Measurements from ENCODE around the gene ZCCHC12.
A peak's percentile ranks its signal among the peaks of the same experiment; 100 is the strongest.
"Not testable (repeated sequence)": the region's sequence is repeated elsewhere in the genome, so short reads cannot be mapped to it uniquely, and the experiment has no call there.

ZCCHC12 gene

DNA sequence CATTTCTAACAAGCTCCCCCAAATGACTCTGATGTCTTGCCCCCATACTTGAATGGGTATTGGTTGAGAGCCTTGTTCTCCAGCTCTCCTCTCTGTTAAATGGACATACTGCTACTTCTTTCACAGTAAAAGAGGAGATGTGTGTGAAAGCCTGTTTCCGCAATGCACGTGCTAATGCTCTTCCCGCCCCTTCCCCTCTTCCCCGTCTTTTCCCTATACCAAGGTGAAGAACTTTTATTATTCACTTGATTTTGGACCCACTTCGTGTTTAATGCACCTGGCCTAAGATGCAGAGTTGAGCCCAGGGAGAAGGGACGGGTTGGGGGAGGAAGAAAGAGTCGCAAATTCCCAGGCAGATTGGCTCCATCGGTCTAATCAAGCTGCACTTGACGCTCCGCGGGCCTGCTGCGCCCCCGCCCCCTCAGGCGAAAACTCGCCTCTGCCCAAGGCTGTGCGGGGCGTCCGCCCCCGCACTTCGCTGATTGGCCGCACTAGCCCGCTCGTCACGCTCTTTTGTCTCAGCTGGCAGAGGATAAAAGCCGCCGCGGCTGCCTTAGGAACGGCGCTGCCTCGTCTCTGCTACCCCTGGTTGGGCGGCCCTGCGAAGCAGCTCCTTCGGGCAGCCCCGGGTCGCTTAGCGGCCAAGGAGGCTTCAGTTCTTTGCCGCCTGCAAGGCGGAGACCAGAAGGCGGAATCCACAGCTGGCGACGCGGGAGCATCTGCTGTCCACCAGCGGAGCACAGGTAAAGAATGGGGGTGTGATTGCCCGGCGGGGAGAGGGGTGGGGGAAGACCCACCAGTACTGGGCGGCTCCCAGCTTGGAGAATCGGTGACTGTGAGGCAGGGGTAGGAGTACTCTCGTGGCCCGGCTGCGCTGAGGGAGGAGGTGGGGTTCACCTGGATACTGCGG lies at the start of gene ZCCHC12:
Gene ZCCHC12, plus strand, starts transcription at position 562 of the 910 bp plus-strand sequence. CDS start 1,421 bp downstream, outside the sequence.
- TF ChIP-seq GATA1 (IDR thresholded peaks at IDR 0.05; ENCODE audit: low read depth, low read length) (no peak), POLR2A (IDR thresholded peaks at IDR 0.05; ENCODE audit: low read length) (no peak)
- DNase-seq = peak; percentile 11 to 23

DNA sequence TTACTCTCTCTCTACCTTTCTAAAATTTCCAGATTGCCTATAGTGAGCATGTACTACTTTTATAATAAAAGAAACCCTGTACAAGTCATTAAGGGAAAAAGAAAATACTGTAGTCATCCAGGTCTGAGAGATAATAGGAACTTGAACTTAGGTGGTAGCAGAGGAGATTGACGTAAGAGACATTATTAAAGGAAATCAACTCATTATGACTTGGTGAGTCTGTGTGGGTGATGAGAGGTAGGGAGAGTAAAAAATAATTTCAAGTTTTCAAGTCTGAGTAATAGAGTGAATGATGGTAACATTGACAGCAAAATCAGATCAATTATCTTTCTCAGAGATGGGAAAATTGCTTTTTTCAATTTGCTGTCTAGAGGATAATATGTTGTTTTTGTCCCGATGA lies 44.0 kb upstream of the ZCCHC12 start:
- no peak for TF ChIP-seq POLR2A (IDR thresholded peaks at IDR 0.05; ENCODE audit: low read length)
- no peak for TF ChIP-seq GATA1 (IDR thresholded peaks at IDR 0.05; ENCODE audit: low read depth, low read length)
- no peak for DNase-seq

DNA sequence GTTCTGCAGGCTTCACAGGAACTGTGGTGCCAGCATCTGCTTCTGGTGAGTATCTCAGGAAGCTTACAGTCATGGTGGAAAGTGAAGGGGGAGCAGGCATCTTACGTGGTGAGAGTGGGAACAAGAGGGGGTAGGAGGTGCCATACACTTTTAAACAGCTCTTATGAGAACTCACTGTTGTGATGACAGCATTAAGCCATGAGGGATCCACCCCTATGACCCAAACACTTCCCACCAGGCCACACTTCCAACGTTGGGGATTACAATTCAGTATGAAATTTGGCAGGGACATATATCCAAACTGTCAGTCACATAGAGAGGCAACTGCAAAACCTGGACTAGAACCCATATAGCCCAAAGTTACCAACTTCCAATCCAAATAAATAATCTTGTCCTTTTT lies 43.1 kb upstream of the ZCCHC12 start:
- no peak for DNase-seq
- TF ChIP-seq POLR2A (IDR thresholded peaks at IDR 0.05; ENCODE audit: low read length) (no peak), GATA1 (IDR thresholded peaks at IDR 0.05; ENCODE audit: low read depth, low read length) (no peak)

DNA sequence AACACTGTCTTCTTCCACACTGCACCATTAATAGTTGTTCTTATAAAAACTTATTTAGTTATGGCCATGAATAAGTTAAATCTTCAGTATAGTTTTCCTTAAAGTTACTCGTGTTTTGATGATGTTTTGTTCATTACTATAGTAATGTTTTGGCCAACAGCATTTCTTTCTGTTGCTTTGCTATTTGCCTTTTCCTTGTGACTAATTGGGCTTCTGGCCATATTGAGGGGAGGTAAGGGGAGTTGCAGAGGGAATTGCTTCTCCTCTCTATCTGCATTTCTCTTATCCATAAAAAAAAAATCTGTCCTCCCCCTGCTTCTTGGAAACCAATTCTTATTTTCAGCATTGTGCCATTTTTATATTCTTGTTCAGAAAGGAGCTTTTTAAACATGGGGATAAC lies 42.7 kb upstream of the ZCCHC12 start:
- TF ChIP-seq POLR2A (IDR thresholded peaks at IDR 0.05; ENCODE audit: low read length) = no peak

DNA sequence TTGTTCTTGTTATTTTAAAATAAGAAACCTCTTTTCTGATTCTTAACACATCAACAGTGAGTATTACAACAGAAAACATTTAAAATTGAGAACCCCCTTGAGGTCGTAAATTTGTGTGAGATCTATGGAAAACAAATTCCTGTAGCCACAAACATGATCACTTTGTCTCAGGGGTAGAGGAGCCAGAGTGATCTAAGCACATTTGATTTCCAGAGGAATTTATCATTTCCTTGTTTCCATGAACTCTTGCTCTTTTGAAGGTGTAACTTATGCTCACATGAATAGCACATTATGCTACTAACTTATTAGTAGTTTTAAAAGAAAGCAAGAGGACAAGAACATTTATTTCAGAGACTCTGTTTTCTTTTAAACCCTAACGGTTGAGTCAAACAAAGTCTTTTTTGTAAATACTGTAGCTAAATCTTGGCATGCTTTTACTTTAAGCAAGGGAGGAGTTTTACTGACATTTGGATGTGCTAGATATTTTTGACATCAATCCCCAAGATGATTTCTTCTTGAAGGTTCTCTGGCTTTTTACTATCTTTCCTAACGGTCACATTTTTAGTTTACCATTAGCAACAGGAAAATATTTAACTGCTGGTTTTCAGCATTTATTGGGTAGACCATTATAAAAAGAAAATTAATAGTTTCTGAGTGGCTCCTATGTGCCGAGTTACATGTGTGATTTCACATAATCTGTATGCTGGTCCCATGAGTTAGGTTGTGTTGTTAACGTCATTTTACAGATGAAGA lies 27.9 kb upstream of the ZCCHC12 start:
- DNase-seq = no peak
- no peak for TF ChIP-seq GATA1 (IDR thresholded peaks at IDR 0.05; ENCODE audit: low read depth, low read length)
- no peak for TF ChIP-seq POLR2A (IDR thresholded peaks at IDR 0.05; ENCODE audit: low read length)

More for the DNA sequence above, 42.7 kb upstream of the ZCCHC12 start:
- DNase-seq = no peak

DNA sequence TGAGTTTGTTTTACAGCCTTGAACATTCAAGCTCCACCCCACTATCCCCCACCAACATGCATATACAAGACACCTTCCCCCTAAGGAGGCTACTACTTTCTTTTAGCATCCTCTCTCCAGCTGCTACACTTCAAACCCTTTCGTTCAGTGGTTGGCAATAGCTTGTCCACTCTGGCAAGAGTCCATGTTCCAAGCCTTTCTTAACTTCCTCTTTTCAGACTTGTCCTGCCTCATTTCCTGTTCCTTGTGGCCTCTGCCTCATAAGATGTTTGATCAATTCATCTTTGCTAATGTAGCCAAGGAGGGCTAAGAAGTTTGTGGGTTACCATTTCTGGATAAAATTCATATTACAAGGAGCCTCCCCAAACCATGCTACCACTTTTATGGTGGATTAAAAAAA lies 20.8 kb upstream of the ZCCHC12 start:
- DNase-seq = no peak
- TF ChIP-seq POLR2A (IDR thresholded peaks at IDR 0.05; ENCODE audit: low read length) (no peak), GATA1 (IDR thresholded peaks at IDR 0.05; ENCODE audit: low read depth, low read length) (no peak)

DNA sequence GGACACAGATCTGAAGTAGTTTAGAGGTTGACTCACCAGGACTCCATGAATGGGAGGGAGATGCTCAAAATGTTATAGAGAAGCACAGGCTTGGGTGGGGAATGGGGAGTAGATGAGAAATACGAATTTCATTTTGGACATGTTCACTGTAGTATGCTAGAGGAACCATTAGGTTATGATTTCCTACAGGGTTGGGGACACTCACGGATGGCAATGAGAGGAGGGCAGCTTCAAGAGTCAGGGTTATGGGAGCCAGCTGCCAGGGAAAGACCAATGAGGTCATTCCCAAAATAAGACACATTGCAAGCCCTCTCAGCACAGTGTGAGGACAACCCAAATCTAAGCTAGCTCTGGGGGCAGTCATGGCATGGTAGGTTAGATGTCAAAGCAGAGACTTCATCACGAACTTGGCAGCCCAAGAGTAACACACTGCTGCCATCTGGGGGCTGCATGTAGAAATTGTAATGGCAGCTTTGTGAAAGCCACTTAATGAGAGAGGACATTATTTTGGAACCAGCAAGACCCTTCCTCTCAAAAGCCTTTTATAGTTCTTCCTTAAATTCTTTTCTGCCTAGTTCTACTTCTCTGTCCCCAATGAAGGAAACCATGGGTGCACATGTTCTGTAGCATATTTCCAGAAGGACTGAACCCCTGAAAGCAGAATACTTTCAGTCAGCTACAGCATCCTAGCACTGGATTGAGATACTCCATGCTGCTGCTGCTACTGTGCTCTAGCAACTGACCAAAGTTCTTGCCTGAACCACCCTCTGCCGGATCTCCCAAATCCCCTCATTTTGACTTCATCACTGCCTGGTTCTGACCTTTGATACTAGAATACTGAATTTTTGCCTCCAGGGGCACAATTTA lies 16.2 kb upstream of the ZCCHC12 start:
- no peak for TF ChIP-seq POLR2A (IDR thresholded peaks at IDR 0.05; ENCODE audit: low read length)
- TF ChIP-seq GATA1 (IDR thresholded peaks at IDR 0.05; ENCODE audit: low read depth, low read length) = no peak
- DNase-seq = peak; percentile 23 to 57

DNA sequence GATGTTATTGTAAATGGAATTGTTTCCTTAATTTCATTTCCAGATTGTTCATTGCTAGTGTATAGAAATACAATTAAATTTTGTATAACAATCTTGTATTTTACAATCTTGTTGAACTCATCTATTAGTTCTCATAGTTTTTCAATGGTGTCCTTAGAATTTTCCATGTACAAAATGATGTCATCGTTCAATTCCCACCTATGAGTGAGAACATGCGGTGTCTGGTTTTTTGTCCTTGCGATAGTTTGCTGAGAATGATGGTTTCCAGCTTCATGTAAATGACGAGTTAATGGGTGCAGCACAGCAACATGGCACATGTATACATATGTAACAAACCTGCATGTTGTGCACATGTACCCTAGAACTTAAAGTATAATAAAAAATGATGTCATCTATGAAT lies 6.4 kb upstream of the ZCCHC12 start:
- DNase-seq = not testable (repeated sequence)

DNA sequence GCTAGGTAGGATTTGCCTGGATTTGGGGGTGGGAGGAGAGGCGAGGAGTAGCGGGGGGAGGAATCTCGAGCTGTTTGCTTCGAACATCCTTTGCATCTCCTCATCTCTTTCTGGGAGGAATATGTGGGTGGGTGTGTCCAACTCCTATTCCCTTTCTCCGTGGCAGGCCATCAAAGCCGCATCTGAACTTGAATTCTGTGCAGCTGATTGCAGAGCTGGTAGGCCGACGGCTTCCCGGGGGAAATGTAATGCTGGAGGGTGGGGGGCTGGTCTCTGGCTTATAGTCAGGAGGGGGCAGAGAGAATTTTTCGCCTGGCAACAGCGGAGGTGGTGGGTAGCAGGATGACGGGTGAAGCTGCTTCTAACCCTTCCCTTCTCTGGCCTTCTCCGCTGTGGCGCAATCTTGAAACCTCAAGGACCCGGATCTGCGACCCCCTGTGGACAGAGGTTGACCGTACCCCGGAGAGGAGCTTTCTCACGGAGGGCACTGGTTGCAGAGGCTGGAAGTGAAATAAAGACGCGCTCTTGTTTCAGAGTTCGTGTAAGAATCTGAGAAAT lies 628 bp downstream of the ZCCHC12 start:
- no peak for TF ChIP-seq POLR2A (IDR thresholded peaks at IDR 0.05; ENCODE audit: low read length)
- TF ChIP-seq GATA1 (IDR thresholded peaks at IDR 0.05; ENCODE audit: low read depth, low read length) = no peak
- DNase-seq = no peak

DNA sequence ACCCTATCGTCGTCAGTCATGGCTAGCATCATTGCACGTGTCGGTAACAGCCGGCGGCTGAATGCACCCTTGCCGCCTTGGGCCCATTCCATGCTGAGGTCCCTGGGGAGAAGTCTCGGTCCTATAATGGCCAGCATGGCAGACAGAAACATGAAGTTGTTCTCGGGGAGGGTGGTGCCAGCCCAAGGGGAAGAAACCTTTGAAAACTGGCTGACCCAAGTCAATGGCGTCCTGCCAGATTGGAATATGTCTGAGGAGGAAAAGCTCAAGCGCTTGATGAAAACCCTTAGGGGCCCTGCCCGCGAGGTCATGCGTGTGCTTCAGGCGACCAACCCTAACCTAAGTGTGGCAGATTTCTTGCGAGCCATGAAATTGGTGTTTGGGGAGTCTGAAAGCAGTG lies 1.6 kb downstream of the ZCCHC12 start:
- DNase-seq = no peak
- TF ChIP-seq GATA1 (IDR thresholded peaks at IDR 0.05; ENCODE audit: low read depth, low read length) (no peak), POLR2A (IDR thresholded peaks at IDR 0.05; ENCODE audit: low read length) (no peak)

DNA sequence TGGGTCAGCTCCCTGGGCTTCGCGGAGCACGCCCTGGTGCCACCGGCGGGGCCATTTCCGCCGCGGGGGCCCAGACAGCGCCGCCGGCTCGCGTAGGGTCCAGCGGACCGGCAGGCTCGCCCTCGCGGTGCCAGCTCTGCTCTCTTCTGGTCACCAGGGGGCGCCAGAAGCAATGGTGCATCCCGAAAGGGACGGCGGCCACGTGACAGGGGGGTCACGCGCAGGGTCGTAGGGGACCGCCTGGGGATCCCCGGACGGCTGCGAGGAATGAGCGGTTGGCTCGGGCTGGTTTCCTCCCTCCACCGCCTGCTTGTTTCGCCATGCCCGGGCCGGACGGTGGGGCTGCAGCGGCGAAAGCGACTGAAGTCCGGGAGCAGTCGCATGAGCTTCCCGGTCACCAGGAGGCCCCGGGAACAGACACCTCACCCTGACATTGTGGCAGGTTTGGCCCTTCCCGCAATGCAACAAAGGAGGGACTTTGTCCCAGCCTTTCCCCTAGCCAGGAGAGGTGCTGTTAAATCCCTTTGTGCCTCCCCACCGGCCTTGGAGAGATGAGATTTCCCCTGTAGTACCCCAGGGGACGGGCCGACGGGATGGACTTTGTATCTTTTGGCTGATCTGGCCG lies 15.8 kb downstream of the ZCCHC12 start:
- peak; percentile 57 to 61 for DNase-seq
- TF ChIP-seq GATA1 (IDR thresholded peaks at IDR 0.05; ENCODE audit: low read depth, low read length) (no peak), POLR2A (IDR thresholded peaks at IDR 0.05; ENCODE audit: low read length) (no peak)

DNA sequence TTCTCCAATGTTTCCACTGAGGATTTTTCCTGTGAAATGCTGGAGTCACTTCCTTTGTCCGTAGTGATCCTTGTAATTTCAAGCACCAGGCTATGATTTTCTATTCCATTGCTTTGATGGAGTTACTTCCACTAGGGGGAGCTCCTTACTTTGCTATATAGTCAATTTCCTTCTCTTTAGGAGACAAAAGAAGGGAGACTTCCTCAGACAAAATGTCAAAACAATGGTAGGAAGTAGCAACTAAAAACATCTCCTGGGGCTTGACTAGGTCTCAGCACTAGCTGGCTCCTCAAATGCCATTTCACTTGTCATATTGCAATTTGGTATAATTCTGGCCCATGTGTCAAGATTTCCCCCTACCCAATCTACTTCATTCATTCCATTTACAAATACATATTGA lies 24.1 kb downstream of the ZCCHC12 start:
- TF ChIP-seq GATA1 (IDR thresholded peaks at IDR 0.05; ENCODE audit: low read depth, low read length) = no peak
- no peak for TF ChIP-seq POLR2A (IDR thresholded peaks at IDR 0.05; ENCODE audit: low read length)
- DNase-seq = peak; percentile 14 to 42

DNA sequence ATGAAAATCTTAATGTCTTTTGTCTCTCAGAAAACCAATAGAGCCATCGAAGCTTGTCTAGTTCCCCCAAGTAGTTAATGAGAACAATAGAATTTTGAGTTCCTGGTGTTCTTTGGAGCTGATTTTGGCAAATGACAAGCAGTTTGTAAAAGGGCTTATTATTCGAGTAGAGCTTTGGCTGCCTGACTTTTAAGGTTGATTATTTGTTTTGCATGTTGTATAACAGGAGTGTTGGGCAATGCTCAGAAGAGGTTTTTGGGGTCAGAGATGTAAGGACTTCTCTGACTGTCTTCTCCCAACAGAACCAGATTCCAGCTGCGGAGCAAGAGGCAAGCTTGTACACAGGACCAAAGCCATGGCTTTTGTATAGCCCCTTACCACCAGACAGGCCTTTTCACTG lies 30.0 kb downstream of the ZCCHC12 start:
- no peak for DNase-seq
- TF ChIP-seq POLR2A (IDR thresholded peaks at IDR 0.05; ENCODE audit: low read length) (no peak), GATA1 (IDR thresholded peaks at IDR 0.05; ENCODE audit: low read depth, low read length) (no peak)

All from erythroblast (primary cell).